Trophoblast cell (in vitro differentiated cells and primary cell): Measurements from ENCODE around the gene GRAMD2B.

Experiments
- DNase-seq, 2 donors: peaks; one replicate each; pipeline ENCODE4 v3.0.0-alpha.2; 2016
- H2AFZ ChIP-seq: 2 replicates; pipeline ENCODE4 v1.6.1; 2013; ENCODE audit warnings: low read length, moderate library complexity, mild to moderate bottlenecking; ENCODE audit not compliant: insufficient read depth, poor library complexity
- H2AK5ac ChIP-seq: 2 replicates; pipeline ENCODE4 v1.6.1; 2013; ENCODE audit warnings: mild to moderate bottlenecking, low read length
- H2BK120ac ChIP-seq: 2 replicates; pipeline ENCODE4 v1.6.1; 2013; ENCODE audit warnings: low read length, mild to moderate bottlenecking, moderate library complexity; ENCODE audit not compliant: insufficient read depth, poor library complexity
- H2BK12ac ChIP-seq: 2 replicates; pipeline ENCODE4 v1.6.1; 2013; ENCODE audit warnings: mild to moderate bottlenecking, low read length, moderate library complexity
- H2BK5ac ChIP-seq: 2 replicates; pipeline ENCODE4 v1.6.1; 2013; ENCODE audit warnings: low read length, low read depth, moderate library complexity, mild to moderate bottlenecking; ENCODE audit not compliant: poor library complexity
- H3K14ac ChIP-seq: 2 replicates; pipeline ENCODE4 v1.6.1; 2013; ENCODE audit warnings: mild to moderate bottlenecking, low read length
- H3K18ac ChIP-seq: 2 replicates; pipeline ENCODE4 v1.6.1; 2013; ENCODE audit warnings: mild to moderate bottlenecking, low read length
- H3K23ac ChIP-seq: 2 replicates; pipeline ENCODE4 v1.6.1; 2013; ENCODE audit warnings: low read length
- H3K27ac ChIP-seq: 2 replicates; pipeline ENCODE4 v1.5.1; 2013; ENCODE audit warnings: low read depth, mild to moderate bottlenecking, inconsistent platforms, low read length, moderate library complexity
- H3K27me3 ChIP-seq: 2 replicates; pipeline ENCODE4 v1.6.1; 2013; ENCODE audit warnings: inconsistent platforms, mild to moderate bottlenecking, low read length, moderate library complexity; ENCODE audit not compliant: insufficient read depth
- H3K36me3 ChIP-seq, 2 experiments: 1 replicate in 1 of 2; 2 replicates in 1 of 2; pipeline ENCODE4 v1.6.1; 2013; ENCODE audit warnings: low read length in 2 of 2, mild to moderate bottlenecking in 2 of 2, moderate library complexity in 1 of 2; ENCODE audit not compliant: insufficient read depth in 2 of 2, control insufficient read depth in 1 of 2
- H3K4ac ChIP-seq: 2 replicates; pipeline ENCODE4 v1.6.1; 2013; ENCODE audit warnings: low read depth, mild to moderate bottlenecking, low read length, moderate library complexity
- H3K4me1 ChIP-seq, 2 experiments: 1 replicate in 1 of 2; 2 replicates in 1 of 2; pipeline ENCODE4 v1.6.1; 2013; ENCODE audit warnings: low read length in 2 of 2, mild to moderate bottlenecking in 2 of 2, moderate library complexity in 1 of 2; ENCODE audit not compliant: insufficient read depth in 2 of 2, control insufficient read depth in 1 of 2
- H3K4me2 ChIP-seq: 2 replicates; pipeline ENCODE4 v1.6.1; 2013; ENCODE audit warnings: inconsistent platforms, mild to moderate bottlenecking, low read length, moderate library complexity
- H3K4me3 ChIP-seq: 2 replicates; pipeline ENCODE4 v1.5.1; 2013; ENCODE audit warnings: mild to moderate bottlenecking, low read depth, low read length, inconsistent platforms
- H3K79me1 ChIP-seq: one replicate; pipeline ENCODE4 v1.6.1; 2013; ENCODE audit warnings: low read length
- H3K79me2 ChIP-seq: 2 replicates; pipeline ENCODE4 v1.6.1; 2013; ENCODE audit warnings: low read length, mild to moderate bottlenecking; ENCODE audit not compliant: control insufficient read depth, insufficient read depth, poor library complexity
- H3K9ac ChIP-seq: 2 replicates; pipeline ENCODE4 v1.6.1; 2013; ENCODE audit warnings: mild to moderate bottlenecking, low read length
- H3K9me3 ChIP-seq: 2 replicates; pipeline ENCODE4 v1.6.1; 2013; ENCODE audit warnings: low read depth, mild to moderate bottlenecking, control low read depth, inconsistent platforms, low read length; ENCODE audit not compliant: insufficient read depth
- H4K12ac ChIP-seq: 2 replicates; pipeline ENCODE4 v1.6.1; 2013; ENCODE audit warnings: low read depth, mild to moderate bottlenecking, low read length, moderate library complexity
- H4K8ac ChIP-seq: 2 replicates; pipeline ENCODE4 v1.6.1; 2013; ENCODE audit warnings: low read depth, mild to moderate bottlenecking, low read length, moderate library complexity
- H4K91ac ChIP-seq: one replicate; pipeline ENCODE4 v1.6.1; 2013; ENCODE audit warnings: low read depth, mild to moderate bottlenecking, low read length, moderate library complexity
- WGBS: extraction: QIAGEN DNeasy Blood & Tissue Kit; methylation state at CpG from one replicate; pipeline ENCODE4 v1.1.7; 2013; ENCODE audit warnings: missing lambda C conversion rate; ENCODE audit not compliant: insufficient read length, insufficient coverage; ENCODE audit errors: extremely low coverage; 5-methylcytosine and 5-hydroxymethylcytosine counted together

The GRAMD2B gene

DNA sequence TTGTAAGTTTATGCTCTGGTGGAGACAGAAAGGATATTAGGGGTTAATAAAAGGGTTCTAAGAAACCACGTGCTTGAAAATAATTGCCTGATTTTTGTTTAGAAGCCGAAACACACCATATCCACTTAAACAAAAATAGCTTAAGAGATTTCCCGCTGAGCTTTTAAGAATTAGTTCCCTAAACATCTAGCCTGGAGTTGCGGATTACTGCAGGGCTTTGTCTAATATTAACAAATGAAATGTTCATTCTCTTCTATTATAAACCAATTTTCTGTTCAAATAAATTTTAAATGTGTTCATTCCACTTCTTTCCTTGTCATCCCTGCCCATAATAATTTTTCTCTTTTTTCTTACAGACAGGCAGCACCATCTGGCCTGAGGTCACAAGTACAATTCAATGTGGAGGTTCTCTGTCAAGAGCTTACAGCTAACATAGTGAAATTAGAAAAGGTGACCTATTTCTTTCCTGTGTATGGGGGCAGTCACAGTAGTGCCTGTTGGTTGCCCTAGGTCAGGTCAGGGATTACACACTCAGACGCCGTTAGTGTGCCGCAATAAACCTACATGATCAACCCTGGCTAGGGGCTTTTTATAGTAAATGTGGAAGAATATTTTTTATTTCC is 65.3 kb downstream of the GRAMD2B start:
- no CpG with 5 or more reads among the region's 7 CpGs for WGBS
- H2AFZ ChIP-seq: no peak overlapping the region
- no peaks in the 10 kb centered on the region for H3K27me3 ChIP-seq
- H3K79me2 ChIP-seq: no peaks in the 10 kb centered on the region
- no peak overlapping the region for H3K23ac ChIP-seq
- peaks cover 15 to 32% of the 10 kb centered on the region in 2 experiments for H3K36me3 ChIP-seq
- no peaks in the 10 kb centered on the region for H3K9me3 ChIP-seq
- H4K8ac ChIP-seq: no peak overlapping the region
- H3K4ac ChIP-seq: no peak overlapping the region
- no peak overlapping the region for H3K4me2 ChIP-seq
- H3K14ac ChIP-seq: no peak overlapping the region
- no peak overlapping the region for H2AK5ac ChIP-seq
- no peak overlapping the region for H3K4me3 ChIP-seq
- DNase-seq: no peak
- H2BK120ac ChIP-seq: no peak overlapping the region
- H3K18ac ChIP-seq: no peak overlapping the region
- H4K12ac ChIP-seq: no peak overlapping the region
- H4K91ac ChIP-seq: no peak overlapping the region
- H2BK12ac ChIP-seq: no peak overlapping the region
- no peak overlapping the region for H2BK5ac ChIP-seq
- no peak overlapping the region for H3K9ac ChIP-seq
- H3K79me1 ChIP-seq: peaks cover 2% of the 10 kb centered on the region
- peaks cover 0 to 5% of the 10 kb centered on the region in 2 experiments for H3K4me1 ChIP-seq
- no peak overlapping the region for H3K27ac ChIP-seq

DNA sequence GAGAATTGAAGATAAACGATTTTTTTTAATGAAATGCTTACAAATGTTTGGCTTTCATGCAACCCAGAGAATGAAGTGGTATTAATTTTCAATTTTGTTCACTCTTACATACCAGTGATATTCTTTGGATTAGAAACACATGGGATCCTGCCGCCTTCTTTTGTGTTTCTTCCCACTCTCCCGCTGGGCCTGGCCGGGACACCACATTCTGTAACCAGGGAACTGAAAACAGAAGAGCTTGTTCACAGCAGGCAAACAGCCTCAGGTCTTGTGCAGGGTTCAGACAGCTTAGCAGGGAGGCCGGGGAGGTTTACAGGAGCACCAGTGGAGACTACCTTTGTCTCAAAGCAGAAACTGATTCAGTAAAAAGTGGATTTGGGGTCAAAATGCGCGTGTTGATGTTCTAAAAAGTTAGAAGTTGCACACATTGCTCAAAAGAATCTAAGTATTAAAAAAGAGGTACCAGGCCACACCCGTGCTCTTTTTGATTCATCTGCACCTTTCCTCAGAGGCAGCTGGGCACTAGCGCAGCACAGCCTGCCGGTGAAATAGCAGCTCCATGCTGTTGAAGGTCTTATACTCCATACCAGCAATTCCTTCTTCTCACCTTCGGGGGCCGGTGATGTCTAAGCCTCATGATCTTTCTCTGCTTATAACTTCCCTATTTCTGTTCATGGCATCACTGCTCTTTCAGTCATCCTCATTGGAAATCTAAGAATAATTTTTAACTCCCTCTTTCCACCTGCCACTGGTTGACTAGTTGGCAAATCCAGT is 67.1 kb downstream of the GRAMD2B start:
- Histone ChIP-seq H3K9me3 (no peaks in the 10 kb centered on the region), H2BK5ac (peak overlapping the region; percentile 63), H3K4me1 (peaks cover 0 to 5% of the 10 kb centered on the region in 2 experiments), H2AFZ (no peak overlapping the region), H2BK12ac (no peak overlapping the region), H3K79me1 (peaks cover 2% of the 10 kb centered on the region), H3K36me3 (peaks cover 9 to 28% of the 10 kb centered on the region in 2 experiments), H3K4me3 (no peak overlapping the region), H3K4ac (no peak overlapping the region), H3K14ac (peak overlapping the region; percentile 29), H3K23ac (no peak overlapping the region), H3K9ac (no peak overlapping the region), H4K8ac (peak overlapping the region; percentile 65), H4K91ac (no peak overlapping the region), H3K18ac (no peak overlapping the region), H3K4me2 (no peak overlapping the region), H2BK120ac (no peak overlapping the region), H3K79me2 (no peaks in the 10 kb centered on the region), H4K12ac (no peak overlapping the region), H3K27ac (no peak overlapping the region), H3K27me3 (no peaks in the 10 kb centered on the region), H2AK5ac (no peak overlapping the region)
- WGBS: no CpG with 5 or more reads among the region's 12 CpGs
- no peak for DNase-seq

DNA sequence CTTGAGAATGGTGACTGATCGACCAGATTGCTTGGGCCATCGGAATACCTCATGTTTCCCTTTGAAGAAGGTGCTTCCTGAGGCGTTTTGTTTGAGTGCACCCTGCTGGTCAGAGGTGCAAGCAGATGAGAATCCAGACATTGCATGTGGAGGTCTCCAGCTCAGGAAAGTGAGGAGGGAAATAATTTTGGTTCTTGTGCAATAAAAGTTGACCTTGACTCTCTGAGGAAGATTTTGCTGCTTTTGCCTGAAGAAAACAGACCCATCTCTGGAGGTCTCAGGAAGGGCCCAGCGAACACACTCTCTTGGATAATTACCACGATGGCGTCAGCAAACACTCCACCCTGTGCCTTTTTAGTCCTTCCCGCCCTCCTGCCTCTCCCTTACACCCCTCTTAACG is 69.7 kb downstream of the GRAMD2B start:
- Histone ChIP-seq H3K4me1 (peaks cover 0 to 5% of the 10 kb centered on the region in 2 experiments), H2BK12ac (no peak overlapping the region), H4K12ac (no peak overlapping the region), H4K8ac (no peak overlapping the region), H3K14ac (no peak overlapping the region), H3K18ac (no peak overlapping the region), H3K27ac (no peak overlapping the region), H3K4me3 (no peak overlapping the region), H3K9ac (no peak overlapping the region), H2AK5ac (no peak overlapping the region), H3K23ac (no peak overlapping the region), H3K27me3 (no peaks in the 10 kb centered on the region), H4K91ac (no peak overlapping the region), H3K4me2 (no peak overlapping the region), H2AFZ (no peak overlapping the region), H3K79me2 (no peaks in the 10 kb centered on the region), H3K79me1 (peaks cover 2% of the 10 kb centered on the region), H2BK5ac (no peak overlapping the region), H3K4ac (no peak overlapping the region), H3K36me3 (peaks cover 7 to 19% of the 10 kb centered on the region in 2 experiments), H3K9me3 (no peaks in the 10 kb centered on the region), H2BK120ac (no peak overlapping the region)
- no CpG with 5 or more reads among the region's 8 CpGs for WGBS
- DNase-seq: peak in 1 of 2 donors; percentile 45

DNA sequence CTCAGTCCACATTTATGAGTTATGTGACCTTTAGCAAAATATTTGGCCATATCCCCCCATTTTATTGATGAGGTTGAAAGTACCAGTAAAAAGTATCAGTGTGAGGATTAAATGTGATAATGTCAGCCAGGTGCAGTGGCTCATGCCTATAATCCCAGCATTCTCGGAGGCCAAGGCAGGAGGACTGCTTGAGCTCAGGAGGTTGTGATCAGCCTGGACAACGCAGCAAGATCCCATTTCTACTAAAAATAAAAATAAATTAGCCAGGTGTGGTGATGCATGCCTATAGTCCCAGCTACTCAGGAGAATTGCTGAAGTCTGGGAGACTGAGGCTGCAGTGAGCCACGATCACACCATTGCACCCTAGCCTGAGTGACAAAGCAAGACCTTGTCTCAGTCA is 71.2 kb downstream of the GRAMD2B start:
- WGBS: no CpG with 5 or more reads among the region's 3 CpGs
- no peak overlapping the region for H3K14ac ChIP-seq
- H4K8ac ChIP-seq: no peak overlapping the region
- H3K4me1 ChIP-seq: no peaks in the 10 kb centered on the region
- no peaks in the 10 kb centered on the region for H3K79me2 ChIP-seq
- H2BK12ac ChIP-seq: no peak overlapping the region
- H3K18ac ChIP-seq: no peak overlapping the region
- H3K4ac ChIP-seq: no peak overlapping the region
- no peak overlapping the region for H2BK5ac ChIP-seq
- H3K36me3 ChIP-seq: peaks cover 7 to 13% of the 10 kb centered on the region in 2 experiments
- H3K9ac ChIP-seq: no peak overlapping the region
- H3K4me3 ChIP-seq: no peak overlapping the region
- no peaks in the 10 kb centered on the region for H3K9me3 ChIP-seq
- H3K27ac ChIP-seq: no peak overlapping the region
- DNase-seq: no peak
- H3K4me2 ChIP-seq: no peak overlapping the region
- H2AFZ ChIP-seq: no peak overlapping the region
- H4K91ac ChIP-seq: no peak overlapping the region
- no peak overlapping the region for H3K23ac ChIP-seq
- no peak overlapping the region for H2BK120ac ChIP-seq
- no peaks in the 10 kb centered on the region for H3K27me3 ChIP-seq
- peaks cover 2% of the 10 kb centered on the region for H3K79me1 ChIP-seq
- H4K12ac ChIP-seq: no peak overlapping the region
- no peak overlapping the region for H2AK5ac ChIP-seq
